ENCODE measurements around the gene UCHL1.

DNA sequence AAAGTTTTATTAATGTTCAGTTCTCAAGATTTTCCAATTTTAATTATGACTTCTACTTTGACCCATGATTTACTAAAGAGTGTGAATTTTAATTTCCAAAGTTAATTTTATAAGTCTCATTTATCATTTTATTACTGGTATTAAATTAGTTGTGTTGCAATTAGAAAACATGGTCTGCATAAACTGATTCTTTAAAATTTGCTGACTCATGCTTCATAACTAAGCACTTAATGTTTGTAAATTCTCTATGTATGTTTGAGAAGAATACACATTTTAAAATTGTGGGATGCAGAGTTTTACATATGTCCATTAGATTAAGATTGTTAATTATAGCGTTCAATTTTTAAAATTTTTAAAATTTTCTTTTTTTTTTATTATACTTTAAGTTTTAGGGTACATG is 20.2 kb upstream of the UCHL1 start:
- no peak for TF ChIP-seq POLR2AphosphoS5 (IDR thresholded peaks at IDR 0.05)
- TF ChIP-seq, protein P1, sequence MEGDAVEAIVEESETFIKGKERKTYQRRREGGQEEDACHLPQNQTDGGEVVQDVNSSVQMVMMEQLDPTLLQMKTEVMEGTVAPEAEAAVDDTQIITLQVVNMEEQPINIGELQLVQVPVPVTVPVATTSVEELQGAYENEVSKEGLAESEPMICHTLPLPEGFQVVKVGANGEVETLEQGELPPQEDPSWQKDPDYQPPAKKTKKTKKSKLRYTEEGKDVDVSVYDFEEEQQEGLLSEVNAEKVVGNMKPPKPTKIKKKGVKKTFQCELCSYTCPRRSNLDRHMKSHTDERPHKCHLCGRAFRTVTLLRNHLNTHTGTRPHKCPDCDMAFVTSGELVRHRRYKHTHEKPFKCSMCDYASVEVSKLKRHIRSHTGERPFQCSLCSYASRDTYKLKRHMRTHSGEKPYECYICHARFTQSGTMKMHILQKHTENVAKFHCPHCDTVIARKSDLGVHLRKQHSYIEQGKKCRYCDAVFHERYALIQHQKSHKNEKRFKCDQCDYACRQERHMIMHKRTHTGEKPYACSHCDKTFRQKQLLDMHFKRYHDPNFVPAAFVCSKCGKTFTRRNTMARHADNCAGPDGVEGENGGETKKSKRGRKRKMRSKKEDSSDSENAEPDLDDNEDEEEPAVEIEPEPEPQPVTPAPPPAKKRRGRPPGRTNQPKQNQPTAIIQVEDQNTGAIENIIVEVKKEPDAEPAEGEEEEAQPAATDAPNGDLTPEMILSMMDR (IDR thresholded peaks at IDR 0.05), result no peak
- TF ChIP-seq POLR2A (IDR thresholded peaks at IDR 0.05), result no peak
- TF ChIP-seq EP300 (IDR thresholded peaks at IDR 0.05), result no peak
